Measurements from ENCODE around the gene KLF6. TPM values are rescaled to one million over a fixed set of nuclear protein-coding genes. Genes with fewer than 3 reads are reported as not detected.

The KLF6 gene
- total RNA-seq, 6 experiments from 2014 or later = 25.2 to 86.4 (median 75.2) TPM

DNA sequence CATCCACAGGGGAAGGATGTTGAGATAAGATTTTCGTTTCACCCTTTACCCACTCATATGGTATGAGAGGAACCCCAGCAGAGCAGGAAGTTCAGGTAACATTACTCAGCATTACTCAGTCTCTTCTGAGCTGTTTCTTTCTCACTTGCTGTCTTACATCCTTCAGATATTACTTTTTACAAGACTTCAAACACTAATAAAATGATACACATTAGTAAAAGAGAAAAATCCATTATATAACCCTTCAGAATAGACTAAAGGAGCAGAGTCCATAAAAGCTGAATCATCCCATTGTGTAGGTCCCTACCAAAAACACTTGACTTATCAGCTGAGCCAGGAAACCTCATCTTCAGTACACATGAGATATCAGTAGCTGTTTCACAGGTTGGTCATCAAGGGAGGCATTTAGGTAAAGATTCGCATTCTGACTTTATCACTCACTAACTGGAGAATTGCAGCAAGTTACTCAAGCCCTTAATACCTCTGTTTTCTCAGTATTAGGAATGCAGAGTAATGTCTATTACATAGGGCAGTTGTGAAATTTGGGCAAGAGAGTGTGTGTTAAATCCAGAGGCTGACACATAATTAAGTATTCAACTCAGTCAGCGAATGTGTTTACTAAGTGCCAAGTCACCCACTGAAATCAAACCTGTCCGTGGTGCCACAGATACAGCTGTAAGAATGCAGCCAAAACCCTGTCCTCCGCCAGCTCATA lies 44.7 kb downstream of the KLF6 start:
- Histone ChIP-seq H3K4me3 (no peak overlapping the region), H3K9me3 (no peaks in the 10 kb centered on the region), H3K36me3 (no peaks in the 10 kb centered on the region), H3K27ac (no peak overlapping the region), H3K4me1 (peaks cover 0 to 5% (median 0%) of the 10 kb centered on the region in 4 donors), H3K27me3 (no peaks in the 10 kb centered on the region)
- 54% methylated on average over 5 of the region's 5 CpGs for WGBS (ENCODE audit: insufficient coverage, low coverage, low lambda C conversion rate, missing lambda C conversion rate)
- peak; percentile 28 to 76 (median 42) for ATAC-seq
- intact Hi-C loops (cut with DNase I) = no loop called here
- no peak for TF ChIP-seq POLR2A (IDR thresholded peaks at IDR 0.05)
- TF ChIP-seq, protein P1, sequence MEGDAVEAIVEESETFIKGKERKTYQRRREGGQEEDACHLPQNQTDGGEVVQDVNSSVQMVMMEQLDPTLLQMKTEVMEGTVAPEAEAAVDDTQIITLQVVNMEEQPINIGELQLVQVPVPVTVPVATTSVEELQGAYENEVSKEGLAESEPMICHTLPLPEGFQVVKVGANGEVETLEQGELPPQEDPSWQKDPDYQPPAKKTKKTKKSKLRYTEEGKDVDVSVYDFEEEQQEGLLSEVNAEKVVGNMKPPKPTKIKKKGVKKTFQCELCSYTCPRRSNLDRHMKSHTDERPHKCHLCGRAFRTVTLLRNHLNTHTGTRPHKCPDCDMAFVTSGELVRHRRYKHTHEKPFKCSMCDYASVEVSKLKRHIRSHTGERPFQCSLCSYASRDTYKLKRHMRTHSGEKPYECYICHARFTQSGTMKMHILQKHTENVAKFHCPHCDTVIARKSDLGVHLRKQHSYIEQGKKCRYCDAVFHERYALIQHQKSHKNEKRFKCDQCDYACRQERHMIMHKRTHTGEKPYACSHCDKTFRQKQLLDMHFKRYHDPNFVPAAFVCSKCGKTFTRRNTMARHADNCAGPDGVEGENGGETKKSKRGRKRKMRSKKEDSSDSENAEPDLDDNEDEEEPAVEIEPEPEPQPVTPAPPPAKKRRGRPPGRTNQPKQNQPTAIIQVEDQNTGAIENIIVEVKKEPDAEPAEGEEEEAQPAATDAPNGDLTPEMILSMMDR (IDR thresholded peaks at IDR 0.05) = no peak
- no peak for DNase-seq

DNA sequence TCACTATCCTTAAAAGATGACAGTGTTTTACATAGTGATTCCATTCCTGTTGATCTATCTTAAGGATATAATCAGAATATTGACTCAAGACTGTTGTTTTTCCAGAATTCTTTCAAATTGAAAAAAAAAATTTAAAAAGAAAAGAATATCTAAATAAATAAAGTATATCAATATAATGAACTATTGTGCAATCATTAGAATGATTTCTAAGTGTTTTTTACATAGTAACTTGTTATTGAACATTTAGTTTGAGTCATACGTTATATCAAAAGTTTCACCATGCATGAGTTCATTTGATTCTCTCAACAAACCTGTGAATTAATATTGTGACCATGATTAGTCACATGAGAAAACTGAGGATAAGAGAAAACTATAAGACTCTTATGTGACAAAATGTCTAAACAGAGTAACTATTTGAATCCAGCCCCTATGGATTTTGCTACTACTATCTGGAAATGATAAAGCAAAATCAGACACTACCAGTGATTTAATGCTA lies 46.1 kb downstream of the KLF6 start:
- Histone ChIP-seq H3K36me3 (no peaks in the 10 kb centered on the region), H3K9me3 (no peaks in the 10 kb centered on the region), H3K4me3 (no peak overlapping the region), H3K27ac (no peak overlapping the region), H3K4me1 (no peaks in the 10 kb centered on the region), H3K27me3 (no peaks in the 10 kb centered on the region)
- intact Hi-C loops (cut with DNase I) = no loop called here
- no peak for ATAC-seq
- WGBS (ENCODE audit: insufficient coverage, low coverage, low lambda C conversion rate, missing lambda C conversion rate) = 67% methylated on average over 1 of the region's 1 CpG
- no peak for DNase-seq
- TF ChIP-seq POLR2A (IDR thresholded peaks at IDR 0.05) = no peak
- TF ChIP-seq, protein P1 (IDR thresholded peaks at IDR 0.05) = no peak

DNA sequence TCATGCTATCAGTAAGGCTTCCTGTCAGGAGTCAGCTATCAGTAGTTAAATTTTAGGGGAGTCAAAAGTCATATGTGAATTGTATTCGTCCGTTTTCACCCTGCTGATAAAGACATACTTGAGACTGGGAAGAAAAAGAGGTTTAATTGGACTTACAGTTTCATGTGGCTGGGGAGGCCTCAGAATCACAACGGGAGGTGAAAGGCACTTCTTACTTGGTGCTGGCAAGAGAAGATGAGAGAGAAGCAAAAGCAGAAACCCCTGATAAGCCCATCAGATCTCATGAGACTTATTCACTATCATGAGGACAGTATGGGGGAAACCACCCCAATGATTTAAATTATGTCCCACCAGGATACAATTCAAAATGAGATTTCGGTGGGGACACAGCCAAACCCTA lies 47.1 kb downstream of the KLF6 start:
- no peaks in the 10 kb centered on the region for H3K27me3 ChIP-seq
- H3K4me3 ChIP-seq = no peak overlapping the region
- ATAC-seq (no peak), DNase-seq (no peak)
- TF ChIP-seq, protein P1 (IDR thresholded peaks at IDR 0.05) = no peak
- TF ChIP-seq POLR2A (IDR thresholded peaks at IDR 0.05) = no peak
- WGBS (ENCODE audit: insufficient coverage, low coverage, low lambda C conversion rate, missing lambda C conversion rate) = 74% methylated on average over 4 of the region's 4 CpGs
- H3K27ac ChIP-seq = no peak overlapping the region
- no peaks in the 10 kb centered on the region for H3K36me3 ChIP-seq
- no peaks in the 10 kb centered on the region for H3K9me3 ChIP-seq
- intact Hi-C loops (cut with DNase I) = no loop called here
- no peaks in the 10 kb centered on the region for H3K4me1 ChIP-seq

DNA sequence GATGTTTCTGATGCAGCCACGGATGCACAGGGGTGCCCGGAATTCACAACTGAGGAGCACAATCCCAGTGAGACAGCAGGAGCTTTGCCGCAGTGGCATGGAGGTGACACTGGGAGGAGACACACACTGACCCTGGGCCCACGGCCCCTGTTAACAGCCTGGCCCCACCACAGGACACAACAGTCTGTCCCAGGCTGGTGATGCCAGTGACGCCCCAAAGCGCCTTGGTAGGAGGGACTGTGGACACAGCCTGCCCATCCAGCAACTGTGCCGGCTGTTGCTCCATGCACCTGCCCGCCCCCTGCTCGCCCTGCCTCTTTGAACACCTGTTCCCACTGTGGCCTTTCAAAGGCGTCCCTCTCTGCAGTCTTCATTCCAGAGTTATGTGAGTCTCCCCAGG lies 49.8 kb downstream of the KLF6 start:
- WGBS (ENCODE audit: insufficient coverage, low coverage, low lambda C conversion rate, missing lambda C conversion rate) = 34% methylated on average over 4 of the region's 10 CpGs
- H3K4me1 ChIP-seq = no peaks in the 10 kb centered on the region
- H3K27ac ChIP-seq = no peak overlapping the region
- no peaks in the 10 kb centered on the region for H3K9me3 ChIP-seq
- ATAC-seq (peak; percentile 38 to 76 (median 58)), DNase-seq (no peak)
- H3K27me3 ChIP-seq = no peaks in the 10 kb centered on the region
- H3K36me3 ChIP-seq = no peaks in the 10 kb centered on the region
- intact Hi-C loops (cut with DNase I) = no loop called here
- H3K4me3 ChIP-seq = no peak overlapping the region
- TF ChIP-seq, protein P1 (IDR thresholded peaks at IDR 0.05) = peak in 2 of 4 donors; percentile 11 to 28
- TF ChIP-seq POLR2A (IDR thresholded peaks at IDR 0.05) = no peak

All from right lobe of liver (tissue), 6 donors.